Measurements from ENCODE around the gene NCEH1.

The NCEH1 gene

GRCh38 chr3:172659246-172660002, 51.4 kb downstream of the NCEH1 start:
- Histone ChIP-seq H3K27me3 (ENCODE audit: insufficient read depth, low read length) (no peaks in the 10 kb centered on the region), H3K4me1 (ENCODE audit: control insufficient read depth, insufficient read depth, low read length, unreplicated experiment) (peaks cover 26% of the 10 kb centered on the region), H3K27ac (ENCODE audit: low read depth, low read length) (peak overlapping the region; percentile 76), H3K36me3 (ENCODE audit: insufficient read depth, low read length) (no peaks in the 10 kb centered on the region), H3K4me3 (ENCODE audit: low read depth, low read length) (peak overlapping the region; percentile 24; the same call in 1 of the 2 replicates), H2AFZ (ENCODE audit: low read length, unreplicated experiment) (no peak overlapping the region), H3K79me2 (ENCODE audit: control insufficient read depth, insufficient read depth, low read length, unreplicated experiment) (peaks cover 23% of the 10 kb centered on the region)

- peak overlapping the region; percentile 76 for H3K27ac ChIP-seq (ENCODE audit: low read depth, low read length)
- no peak overlapping the region for H2AFZ ChIP-seq (ENCODE audit: low read length, unreplicated experiment)
- H3K4me1 ChIP-seq (ENCODE audit: control insufficient read depth, insufficient read depth, low read length, unreplicated experiment), result peaks cover 26% of the 10 kb centered on the region
- no peaks in the 10 kb centered on the region for H3K36me3 ChIP-seq (ENCODE audit: insufficient read depth, low read length)
- H3K4me3 ChIP-seq (ENCODE audit: low read depth, low read length), result peak overlapping the region; percentile 24; the same call in 1 of the 2 replicates
- H3K79me2 ChIP-seq (ENCODE audit: control insufficient read depth, insufficient read depth, low read length, unreplicated experiment), result peaks cover 23% of the 10 kb centered on the region
- no peaks in the 10 kb centered on the region for H3K27me3 ChIP-seq (ENCODE audit: insufficient read depth, low read length)
Observed at GRCh38 chr3:172658344-172659245, 52.3 kb downstream of the NCEH1 start.

- Histone ChIP-seq H3K36me3 (ENCODE audit: insufficient read depth, low read length) (no peaks in the 10 kb centered on the region), H3K27ac (ENCODE audit: low read depth, low read length) (no peak overlapping the region), H2AFZ (ENCODE audit: low read length, unreplicated experiment) (no peak overlapping the region)
Observed at GRCh38 chr3:172656602-172657001, 54.3 kb downstream of the NCEH1 start.

GRCh38 chr3:172655388-172655787, 55.5 kb downstream of the NCEH1 start:
- H3K79me2 ChIP-seq (ENCODE audit: control insufficient read depth, insufficient read depth, low read length, unreplicated experiment), result peaks cover 29% of the 10 kb centered on the region
- H3K4me3 ChIP-seq (ENCODE audit: low read depth, low read length), result no peak overlapping the region
- H3K4me1 ChIP-seq (ENCODE audit: control insufficient read depth, insufficient read depth, low read length, unreplicated experiment), result peaks cover 26% of the 10 kb centered on the region
- no peak overlapping the region for H2AFZ ChIP-seq (ENCODE audit: low read length, unreplicated experiment)
- H3K27me3 ChIP-seq (ENCODE audit: insufficient read depth, low read length), result no peaks in the 10 kb centered on the region
- H3K36me3 ChIP-seq (ENCODE audit: insufficient read depth, low read length), result no peaks in the 10 kb centered on the region
- H3K27ac ChIP-seq (ENCODE audit: low read depth, low read length), result no peak overlapping the region

More at GRCh38 chr3:172656602-172657001, 54.3 kb downstream of the NCEH1 start:
- H3K79me2 ChIP-seq (ENCODE audit: control insufficient read depth, insufficient read depth, low read length, unreplicated experiment), result peaks cover 26% of the 10 kb centered on the region
- H3K4me3 ChIP-seq (ENCODE audit: low read depth, low read length), result no peak overlapping the region
- H3K4me1 ChIP-seq (ENCODE audit: control insufficient read depth, insufficient read depth, low read length, unreplicated experiment), result peaks cover 26% of the 10 kb centered on the region
- no peaks in the 10 kb centered on the region for H3K27me3 ChIP-seq (ENCODE audit: insufficient read depth, low read length)

- peaks cover 30% of the 10 kb centered on the region for H3K79me2 ChIP-seq (ENCODE audit: control insufficient read depth, insufficient read depth, low read length, unreplicated experiment)
Observed at GRCh38 chr3:172654470-172654869, 56.4 kb downstream of the NCEH1 start.

GRCh38 chr3:172653004-172653572, 57.8 kb downstream of the NCEH1 start:
- Histone ChIP-seq H3K79me2 (ENCODE audit: control insufficient read depth, insufficient read depth, low read length, unreplicated experiment) (peaks cover 30% of the 10 kb centered on the region), H3K36me3 (ENCODE audit: insufficient read depth, low read length) (no peaks in the 10 kb centered on the region), H3K4me1 (ENCODE audit: control insufficient read depth, insufficient read depth, low read length, unreplicated experiment) (peaks cover 27% of the 10 kb centered on the region), H3K27me3 (ENCODE audit: insufficient read depth, low read length) (no peaks in the 10 kb centered on the region), H2AFZ (ENCODE audit: low read length, unreplicated experiment) (no peak overlapping the region), H3K4me3 (ENCODE audit: low read depth, low read length) (no peak overlapping the region), H3K27ac (ENCODE audit: low read depth, low read length) (no peak overlapping the region)

More at GRCh38 chr3:172654470-172654869, 56.4 kb downstream of the NCEH1 start:
- no peak overlapping the region for H2AFZ ChIP-seq (ENCODE audit: low read length, unreplicated experiment)
- no peak overlapping the region for H3K27ac ChIP-seq (ENCODE audit: low read depth, low read length)
- H3K27me3 ChIP-seq (ENCODE audit: insufficient read depth, low read length), result no peaks in the 10 kb centered on the region
- peaks cover 28% of the 10 kb centered on the region for H3K4me1 ChIP-seq (ENCODE audit: control insufficient read depth, insufficient read depth, low read length, unreplicated experiment)
- no peak overlapping the region for H3K4me3 ChIP-seq (ENCODE audit: low read depth, low read length)
- H3K36me3 ChIP-seq (ENCODE audit: insufficient read depth, low read length), result no peaks in the 10 kb centered on the region

- peaks cover 22% of the 10 kb centered on the region for H3K4me1 ChIP-seq (ENCODE audit: control insufficient read depth, insufficient read depth, low read length, unreplicated experiment)
- no peak overlapping the region for H3K27ac ChIP-seq (ENCODE audit: low read depth, low read length)
- peaks cover 25% of the 10 kb centered on the region for H3K79me2 ChIP-seq (ENCODE audit: control insufficient read depth, insufficient read depth, low read length, unreplicated experiment)
- no peak overlapping the region for H3K4me3 ChIP-seq (ENCODE audit: low read depth, low read length)
- H3K36me3 ChIP-seq (ENCODE audit: insufficient read depth, low read length), result no peaks in the 10 kb centered on the region
- H3K27me3 ChIP-seq (ENCODE audit: insufficient read depth, low read length), result no peaks in the 10 kb centered on the region
- no peak overlapping the region for H2AFZ ChIP-seq (ENCODE audit: low read length, unreplicated experiment)
Observed at GRCh38 chr3:172651936-172652625, 58.8 kb downstream of the NCEH1 start.

GRCh38 chr3:172649987-172650386, 60.9 kb downstream of the NCEH1 start:
- Histone ChIP-seq H2AFZ (ENCODE audit: low read length, unreplicated experiment) (no peak overlapping the region), H3K79me2 (ENCODE audit: control insufficient read depth, insufficient read depth, low read length, unreplicated experiment) (peaks cover 14% of the 10 kb centered on the region), H3K36me3 (ENCODE audit: insufficient read depth, low read length) (peaks cover 1% of the 10 kb centered on the region; the same call in 1 of the 2 replicates), H3K4me3 (ENCODE audit: low read depth, low read length) (no peak overlapping the region), H3K27me3 (ENCODE audit: insufficient read depth, low read length) (no peaks in the 10 kb centered on the region), H3K4me1 (ENCODE audit: control insufficient read depth, insufficient read depth, low read length, unreplicated experiment) (peaks cover 33% of the 10 kb centered on the region), H3K27ac (ENCODE audit: low read depth, low read length) (no peak overlapping the region)

GRCh38 chr3:172648747-172649146, 62.1 kb downstream of the NCEH1 start:
- H3K79me2 ChIP-seq (ENCODE audit: control insufficient read depth, insufficient read depth, low read length, unreplicated experiment), result peaks cover 14% of the 10 kb centered on the region
- H2AFZ ChIP-seq (ENCODE audit: low read length, unreplicated experiment), result no peak overlapping the region
- H3K4me1 ChIP-seq (ENCODE audit: control insufficient read depth, insufficient read depth, low read length, unreplicated experiment), result peaks cover 33% of the 10 kb centered on the region
- H3K27ac ChIP-seq (ENCODE audit: low read depth, low read length), result no peak overlapping the region
- no peak overlapping the region for H3K4me3 ChIP-seq (ENCODE audit: low read depth, low read length)
- peaks cover 3% of the 10 kb centered on the region; the same call in 1 of the 2 replicates for H3K36me3 ChIP-seq (ENCODE audit: insufficient read depth, low read length)
- no peaks in the 10 kb centered on the region for H3K27me3 ChIP-seq (ENCODE audit: insufficient read depth, low read length)

GRCh38 chr3:172647823-172648222, 63.0 kb downstream of the NCEH1 start:
- H2AFZ ChIP-seq (ENCODE audit: low read length, unreplicated experiment), result no peak overlapping the region
- peaks cover 33% of the 10 kb centered on the region for H3K4me1 ChIP-seq (ENCODE audit: control insufficient read depth, insufficient read depth, low read length, unreplicated experiment)
- no peaks in the 10 kb centered on the region for H3K27me3 ChIP-seq (ENCODE audit: insufficient read depth, low read length)
- peaks cover 14% of the 10 kb centered on the region for H3K79me2 ChIP-seq (ENCODE audit: control insufficient read depth, insufficient read depth, low read length, unreplicated experiment)
- no peak overlapping the region for H3K27ac ChIP-seq (ENCODE audit: low read depth, low read length)
- no peak overlapping the region for H3K4me3 ChIP-seq (ENCODE audit: low read depth, low read length)
- H3K36me3 ChIP-seq (ENCODE audit: insufficient read depth, low read length), result peaks cover 3% of the 10 kb centered on the region; the same call in 1 of the 2 replicates
